ENCODE data around the gene PZP. TPM values are rescaled to one million over a fixed set of nuclear protein-coding genes. Genes with fewer than 3 reads are reported as not detected.

The PZP gene
- total and polyA plus RNA-seq, 2 of the 13 experiments (the other 11 are each of a cell fraction or from before 2014, with no cell fraction given) = 0.07 to 0.89 TPM

DNA sequence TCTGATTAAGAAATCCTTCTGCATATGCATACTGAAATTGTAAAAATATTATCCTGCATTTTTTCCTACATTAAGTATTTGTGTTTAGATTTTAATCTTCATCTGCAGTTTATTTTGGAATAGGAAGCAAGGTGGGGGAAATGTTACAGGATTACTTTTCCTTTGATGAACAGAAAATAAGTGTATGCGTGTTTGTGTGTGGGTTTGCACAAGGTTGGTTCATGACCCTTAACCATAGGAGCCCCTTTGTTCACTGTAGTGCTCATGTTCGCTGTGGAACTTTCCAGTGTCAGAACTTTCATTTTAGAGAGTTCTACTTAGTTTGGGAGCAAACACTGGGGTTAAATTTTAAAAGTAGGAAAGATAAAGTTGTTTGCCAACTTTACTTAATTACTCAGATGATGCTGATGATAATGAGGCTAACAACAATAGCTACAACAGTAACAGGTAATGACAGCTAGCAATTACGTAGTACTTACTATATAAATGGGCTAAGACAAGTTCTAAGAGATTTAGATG, 86.0 kb downstream of the PZP start (continued):
- TF ChIP-seq, protein P1, sequence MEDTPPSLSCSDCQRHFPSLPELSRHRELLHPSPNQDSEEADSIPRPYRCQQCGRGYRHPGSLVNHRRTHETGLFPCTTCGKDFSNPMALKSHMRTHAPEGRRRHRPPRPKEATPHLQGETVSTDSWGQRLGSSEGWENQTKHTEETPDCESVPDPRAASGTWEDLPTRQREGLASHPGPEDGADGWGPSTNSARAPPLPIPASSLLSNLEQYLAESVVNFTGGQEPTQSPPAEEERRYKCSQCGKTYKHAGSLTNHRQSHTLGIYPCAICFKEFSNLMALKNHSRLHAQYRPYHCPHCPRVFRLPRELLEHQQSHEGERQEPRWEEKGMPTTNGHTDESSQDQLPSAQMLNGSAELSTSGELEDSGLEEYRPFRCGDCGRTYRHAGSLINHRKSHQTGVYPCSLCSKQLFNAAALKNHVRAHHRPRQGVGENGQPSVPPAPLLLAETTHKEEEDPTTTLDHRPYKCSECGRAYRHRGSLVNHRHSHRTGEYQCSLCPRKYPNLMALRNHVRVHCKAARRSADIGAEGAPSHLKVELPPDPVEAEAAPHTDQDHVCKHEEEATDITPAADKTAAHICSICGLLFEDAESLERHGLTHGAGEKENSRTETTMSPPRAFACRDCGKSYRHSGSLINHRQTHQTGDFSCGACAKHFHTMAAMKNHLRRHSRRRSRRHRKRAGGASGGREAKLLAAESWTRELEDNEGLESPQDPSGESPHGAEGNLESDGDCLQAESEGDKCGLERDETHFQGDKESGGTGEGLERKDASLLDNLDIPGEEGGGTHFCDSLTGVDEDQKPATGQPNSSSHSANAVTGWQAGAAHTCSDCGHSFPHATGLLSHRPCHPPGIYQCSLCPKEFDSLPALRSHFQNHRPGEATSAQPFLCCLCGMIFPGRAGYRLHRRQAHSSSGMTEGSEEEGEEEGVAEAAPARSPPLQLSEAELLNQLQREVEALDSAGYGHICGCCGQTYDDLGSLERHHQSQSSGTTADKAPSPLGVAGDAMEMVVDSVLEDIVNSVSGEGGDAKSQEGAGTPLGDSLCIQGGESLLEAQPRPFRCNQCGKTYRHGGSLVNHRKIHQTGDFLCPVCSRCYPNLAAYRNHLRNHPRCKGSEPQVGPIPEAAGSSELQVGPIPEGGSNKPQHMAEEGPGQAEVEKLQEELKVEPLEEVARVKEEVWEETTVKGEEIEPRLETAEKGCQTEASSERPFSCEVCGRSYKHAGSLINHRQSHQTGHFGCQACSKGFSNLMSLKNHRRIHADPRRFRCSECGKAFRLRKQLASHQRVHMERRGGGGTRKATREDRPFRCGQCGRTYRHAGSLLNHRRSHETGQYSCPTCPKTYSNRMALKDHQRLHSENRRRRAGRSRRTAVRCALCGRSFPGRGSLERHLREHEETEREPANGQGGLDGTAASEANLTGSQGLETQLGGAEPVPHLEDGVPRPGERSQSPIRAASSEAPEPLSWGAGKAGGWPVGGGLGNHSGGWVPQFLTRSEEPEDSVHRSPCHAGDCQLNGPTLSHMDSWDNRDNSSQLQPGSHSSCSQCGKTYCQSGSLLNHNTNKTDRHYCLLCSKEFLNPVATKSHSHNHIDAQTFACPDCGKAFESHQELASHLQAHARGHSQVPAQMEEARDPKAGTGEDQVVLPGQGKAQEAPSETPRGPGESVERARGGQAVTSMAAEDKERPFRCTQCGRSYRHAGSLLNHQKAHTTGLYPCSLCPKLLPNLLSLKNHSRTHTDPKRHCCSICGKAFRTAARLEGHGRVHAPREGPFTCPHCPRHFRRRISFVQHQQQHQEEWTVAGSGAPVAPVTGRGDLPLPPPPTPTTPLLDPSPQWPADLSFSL (CRISPR knock-in tag; IDR thresholded peaks at IDR 0.05) = no peak
- no peak for TF ChIP-seq HCFC1 (IDR thresholded peaks at IDR 0.05; ENCODE audit: low read depth, low read length)
- no peak for TF ChIP-seq ZNF569 (CRISPR knock-in tag; IDR thresholded peaks at IDR 0.05; ENCODE audit: borderline replicate concordance)
- TF ChIP-seq RBM39 (IDR thresholded peaks at IDR 0.05; ENCODE audit: low read depth, low read length, poor library complexity, severe bottlenecking) = no peak
- TF ChIP-seq ZNF570 (CRISPR knock-in tag; IDR thresholded peaks at IDR 0.05; ENCODE audit: borderline replicate concordance) = no peak
- peak; percentile 95 for TF ChIP-seq ARID5B (CRISPR knock-in tag; IDR thresholded peaks at IDR 0.05)
- no peak for TF ChIP-seq ZC3H13 (CRISPR knock-in tag; IDR thresholded peaks at IDR 0.05)
- TF ChIP-seq SALL1 (CRISPR knock-in tag; IDR thresholded peaks at IDR 0.05) = peak; percentile 88; the same call in 1 of the 2 replicates
- TF ChIP-seq ZNF891 (CRISPR knock-in tag; IDR thresholded peaks at IDR 0.05) = no peak
- no peak for TF ChIP-seq CHD2 (IDR thresholded peaks at IDR 0.05; ENCODE audit: low read depth, low read length)
- TF ChIP-seq CREB1 (IDR thresholded peaks at IDR 0.05) = 0 out of 2 replicates have a peak, but pooled peaks have one; percentile 8
- peak; percentile 79 for TF ChIP-seq CREB1 (CRISPR knock-in tag; IDR thresholded peaks at IDR 0.05)
- peak; percentile 78; the same call in 1 of the 2 replicates for TF ChIP-seq ATF2 (CRISPR knock-in tag; IDR thresholded peaks at IDR 0.05)
- no peak for TF ChIP-seq SPEN (CRISPR knock-in tag; IDR thresholded peaks at IDR 0.05; ENCODE audit: low read depth)
- no peak for TF ChIP-seq ATF3 (CRISPR knock-in tag; IDR thresholded peaks at IDR 0.05)
- peak; percentile 74 for TF ChIP-seq CEBPB (IDR thresholded peaks at IDR 0.05; ENCODE audit: borderline replicate concordance, low read depth, low read length)
- no peak for TF ChIP-seq ZNF33A (CRISPR knock-in tag; IDR thresholded peaks at IDR 0.05; ENCODE audit: borderline replicate concordance)
- no peak for TF ChIP-seq KLF12 (CRISPR knock-in tag; IDR thresholded peaks at IDR 0.05; ENCODE audit: borderline replicate concordance)
- TF ChIP-seq HNF4A (CRISPR knock-in tag; IDR thresholded peaks at IDR 0.05) = peak; percentile 82
